ENCODE measurements around the gene RFX3.
"Not testable (repeated sequence)": the region's sequence is repeated elsewhere in the genome, so short reads cannot be mapped to it uniquely, and the experiment has no call there.

The RFX3 gene

GRCh38 chr9:3330792-3331420 lies 194.9 kb downstream of the RFX3 start:
- no peak for TF ChIP-seq CTCF (IDR thresholded peaks at IDR 0.05; ENCODE audit: insufficient read depth, low read length, missing control alignments)
- POLR2A ChIA-PET: interaction anchor here (0.6 kb wide), 1 partner anchor 932 kb away, joined by 5 read pairs; no protein-coding TSS in a partner anchor
- no peak overlapping the region for H3K4me3 ChIP-seq (ENCODE audit: low read depth, low read length)
- CTCF ChIA-PET: interaction anchor here (1.0 to 1.9 kb wide), 6 partner anchors 9 to 474 kb away, joined by 3 to 5 read pairs (median 3); no protein-coding TSS in a partner anchor
- DNase-seq (ENCODE audit: low read depth, low spot score): no peak

- ChIA-PET CTCF (no interaction called here), POLR2A (no interaction called here)
- no peak for TF ChIP-seq CTCF (IDR thresholded peaks at IDR 0.05; ENCODE audit: insufficient read depth, low read length, missing control alignments)
- no peak for DNase-seq (ENCODE audit: low read depth, low spot score)
- H3K4me3 ChIP-seq (ENCODE audit: low read depth, low read length): no peak overlapping the region
These were observed 196.4 kb downstream of the RFX3 start for GRCh38 chr9:3329361-3329760.

- TF ChIP-seq CTCF (IDR thresholded peaks at IDR 0.05; ENCODE audit: insufficient read depth, low read length, missing control alignments): no peak
- CTCF ChIA-PET: interaction anchor here (0.7 kb wide), 1 partner anchor 28 kb away, joined by 3 read pairs; no protein-coding TSS in a partner anchor
- POLR2A ChIA-PET: no interaction called here
- H3K4me3 ChIP-seq (ENCODE audit: low read depth, low read length): no peak overlapping the region
- DNase-seq (ENCODE audit: low read depth, low spot score): no peak
These were observed 202.1 kb downstream of the RFX3 start for GRCh38 chr9:3323714-3324113.

- ChIA-PET POLR2A (no interaction called here), CTCF (interaction anchor here (0.6 kb wide), 1 partner anchor 1603 kb away, joined by 3 read pairs; no protein-coding TSS in a partner anchor)
- DNase-seq (ENCODE audit: low read depth, low spot score): no peak
- no peak overlapping the region for H3K4me3 ChIP-seq (ENCODE audit: low read depth, low read length)
- TF ChIP-seq CTCF (IDR thresholded peaks at IDR 0.05; ENCODE audit: insufficient read depth, low read length, missing control alignments): no peak
These were observed 204.6 kb downstream of the RFX3 start for GRCh38 chr9:3321186-3321585.

GRCh38 chr9:3312595-3312994 lies 213.2 kb downstream of the RFX3 start:
- H3K4me3 ChIP-seq (ENCODE audit: low read depth, low read length); DNase-seq (ENCODE audit: low read depth, low spot score); POLR2A ChIA-PET: not testable (repeated sequence)
- CTCF ChIA-PET: interaction anchor here (0.6 kb wide), 1 partner anchor 18 kb away, joined by 3 read pairs; no protein-coding TSS in a partner anchor

- CTCF ChIA-PET: no interaction called here
- H3K4me3 ChIP-seq (ENCODE audit: low read depth, low read length): no peak overlapping the region
- DNase-seq (ENCODE audit: low read depth, low spot score): no peak
- POLR2A ChIA-PET: no interaction called here
- no peak for TF ChIP-seq CTCF (IDR thresholded peaks at IDR 0.05; ENCODE audit: insufficient read depth, low read length, missing control alignments)
These were observed 217.2 kb downstream of the RFX3 start for GRCh38 chr9:3308609-3309008.

- DNase-seq (ENCODE audit: low read depth, low spot score); POLR2A ChIA-PET; CTCF ChIA-PET; H3K4me3 ChIP-seq (ENCODE audit: low read depth, low read length): not testable (repeated sequence)
These were observed 221.4 kb downstream of the RFX3 start for GRCh38 chr9:3304388-3304787.
